SJSA1 (cell line): ENCODE data around the gene NUMBL. TPM values are rescaled to one million over a fixed set of nuclear protein-coding genes. Genes with fewer than 3 reads are reported as not detected.
"Not testable (repeated sequence)": the region's sequence is repeated elsewhere in the genome, so short reads cannot be mapped to it uniquely, and the experiment has no call there.

Experiments
- DNase-seq, 2 experiments: peaks; one replicate each; pipeline ENCODE4 v3.0.0-alpha.2; 2015 to 2020; ENCODE audit warnings: low spot score in 2 of 2, low read depth in 1 of 2
- H3K27ac ChIP-seq: fragments of 250-450 bp; sonication (Bioruptor Pico); 2 replicates; pipeline ENCODE4 v1.5.1; 2020; ENCODE audit warnings: mild to moderate bottlenecking, moderate library complexity
- H3K27me3 ChIP-seq: fragments of 250-450 bp; sonication (Bioruptor Pico); replicated peaks from 2 replicates; pipeline ENCODE4 v1.5.1; 2020; ENCODE audit warnings: mild to moderate bottlenecking, moderate library complexity
- H3K36me3 ChIP-seq: fragments of 250-450 bp; sonication (Bioruptor Pico); 2 replicates; pipeline ENCODE4 v1.5.1; 2020; ENCODE audit warnings: mild to moderate bottlenecking
- H3K4me1 ChIP-seq: fragments of 250-450 bp; sonication (Bioruptor Pico); replicated peaks from 2 replicates; pipeline ENCODE4 v1.6.1; 2021; ENCODE audit warnings: mild to moderate bottlenecking
- H3K4me3 ChIP-seq: fragments of 250-450 bp; sonication (Bioruptor Pico); 2 replicates; pipeline ENCODE4 v1.5.1; 2020; ENCODE audit warnings: mild to moderate bottlenecking
- H3K9me3 ChIP-seq: fragments of 250-450 bp; sonication (Bioruptor Pico); replicated peaks from 2 replicates; pipeline ENCODE4 v1.5.1; 2020; ENCODE audit warnings: mild to moderate bottlenecking
- total RNA-seq: library from RNA; depleted of rRNA; stranded (reverse); fragments of >200 nt; shearing (Covaris generic); gene quantifications from 2 replicates; pipeline ENCODE4 v1.2.3, GENCODE V29; 2014

NUMBL gene
- total RNA-seq, 1 experiment from 2014 or later: 14.7 TPM

- DNase-seq: no peak
- Histone ChIP-seq H3K4me3 (no peak overlapping the region), H3K27ac (no peak overlapping the region), H3K27me3 (no peaks in the 10 kb centered on the region), H3K9me3 (no peaks in the 10 kb centered on the region), H3K36me3 (peaks cover 9% of the 10 kb centered on the region), H3K4me1 (peaks cover 17% of the 10 kb centered on the region)
Measured at GRCh38 chr19:40632311-40633036, 58.0 kb downstream of the NUMBL start.

- H3K36me3 ChIP-seq: peaks cover 18% of the 10 kb centered on the region
- no peak for DNase-seq
Measured at GRCh38 chr19:40630571-40631160, 59.8 kb downstream of the NUMBL start.

GRCh38 chr19:40629346-40629745, 61.1 kb downstream of the NUMBL start:
- peaks cover 22% of the 10 kb centered on the region for H3K36me3 ChIP-seq
- no peaks in the 10 kb centered on the region for H3K27me3 ChIP-seq
- H3K9me3 ChIP-seq: no peaks in the 10 kb centered on the region
- H3K4me1 ChIP-seq: peaks cover 22% of the 10 kb centered on the region
- H3K27ac ChIP-seq: no peak overlapping the region
- no peak overlapping the region for H3K4me3 ChIP-seq
- no peak for DNase-seq

More at GRCh38 chr19:40630571-40631160, 59.8 kb downstream of the NUMBL start:
- Histone ChIP-seq H3K4me3 (no peak overlapping the region), H3K27me3 (no peaks in the 10 kb centered on the region), H3K27ac (no peak overlapping the region), H3K9me3 (no peaks in the 10 kb centered on the region), H3K4me1 (peaks cover 19% of the 10 kb centered on the region)

GRCh38 chr19:40627486-40628279, 62.8 kb downstream of the NUMBL start:
- Histone ChIP-seq H3K4me1 (peaks cover 6% of the 10 kb centered on the region), H3K9me3 (no peaks in the 10 kb centered on the region), H3K27me3 (no peaks in the 10 kb centered on the region), H3K36me3 (peaks cover 27% of the 10 kb centered on the region), H3K27ac (no peak overlapping the region), H3K4me3 (no peak overlapping the region)
- DNase-seq: no peak

- peaks cover 6% of the 10 kb centered on the region for H3K4me1 ChIP-seq
- H3K4me3 ChIP-seq: no peak overlapping the region
- no peak overlapping the region for H3K27ac ChIP-seq
- no peaks in the 10 kb centered on the region for H3K9me3 ChIP-seq
- no peak for DNase-seq
- H3K27me3 ChIP-seq: no peaks in the 10 kb centered on the region
- H3K36me3 ChIP-seq: peaks cover 33% of the 10 kb centered on the region
Measured at GRCh38 chr19:40626918-40627317, 63.5 kb downstream of the NUMBL start.

GRCh38 chr19:40625406-40626120, 64.9 kb downstream of the NUMBL start:
- no peak overlapping the region for H3K27ac ChIP-seq
- no peaks in the 10 kb centered on the region for H3K27me3 ChIP-seq
- no peaks in the 10 kb centered on the region for H3K9me3 ChIP-seq
- no peak overlapping the region for H3K4me3 ChIP-seq
- H3K36me3 ChIP-seq: peaks cover 45% of the 10 kb centered on the region
- peaks cover 6% of the 10 kb centered on the region for H3K4me1 ChIP-seq
- no peak for DNase-seq

GRCh38 chr19:40624369-40625153, 65.9 kb downstream of the NUMBL start:
- not testable (repeated sequence) for H3K27ac ChIP-seq, H3K4me3 ChIP-seq, H3K9me3 ChIP-seq, H3K27me3 ChIP-seq, H3K4me1 ChIP-seq, DNase-seq
- H3K36me3 ChIP-seq: peaks cover 48% of the 10 kb centered on the region

GRCh38 chr19:40623403-40624251, 66.8 kb downstream of the NUMBL start:
- DNase-seq: no peak
- Histone ChIP-seq H3K9me3 (no peaks in the 10 kb centered on the region), H3K36me3 (peaks cover 52% of the 10 kb centered on the region), H3K4me1 (peaks cover 6% of the 10 kb centered on the region), H3K4me3 (no peak overlapping the region), H3K27ac (no peak overlapping the region), H3K27me3 (no peaks in the 10 kb centered on the region)

- peaks cover 6% of the 10 kb centered on the region for H3K4me1 ChIP-seq
- H3K36me3 ChIP-seq: peaks cover 50% of the 10 kb centered on the region
- no peaks in the 10 kb centered on the region for H3K9me3 ChIP-seq
- H3K27ac ChIP-seq: no peak overlapping the region
- H3K27me3 ChIP-seq: no peaks in the 10 kb centered on the region
- DNase-seq: no peak
- H3K4me3 ChIP-seq: no peak overlapping the region
Measured at GRCh38 chr19:40622773-40623075, 67.7 kb downstream of the NUMBL start.

- H3K36me3 ChIP-seq: peaks cover 46% of the 10 kb centered on the region
Measured at GRCh38 chr19:40621966-40622772, 68.3 kb downstream of the NUMBL start.

GRCh38 chr19:40621283-40621682, 69.2 kb downstream of the NUMBL start:
- Histone ChIP-seq H3K4me3 (no peak overlapping the region), H3K27ac (no peak overlapping the region), H3K9me3 (no peaks in the 10 kb centered on the region), H3K27me3 (no peaks in the 10 kb centered on the region), H3K36me3 (peaks cover 45% of the 10 kb centered on the region), H3K4me1 (peaks cover 6% of the 10 kb centered on the region)
- no peak for DNase-seq

More at GRCh38 chr19:40621966-40622772, 68.3 kb downstream of the NUMBL start:
- H3K4me3 ChIP-seq: no peak overlapping the region
- H3K27ac ChIP-seq: no peak overlapping the region
- DNase-seq: no peak
- no peaks in the 10 kb centered on the region for H3K27me3 ChIP-seq
- H3K4me1 ChIP-seq: peaks cover 6% of the 10 kb centered on the region
- H3K9me3 ChIP-seq: no peaks in the 10 kb centered on the region

- H3K27me3 ChIP-seq: no peaks in the 10 kb centered on the region
- no peak for DNase-seq
- H3K27ac ChIP-seq: no peak overlapping the region
- no peaks in the 10 kb centered on the region for H3K9me3 ChIP-seq
- H3K4me3 ChIP-seq: no peak overlapping the region
- H3K4me1 ChIP-seq: peaks cover 7% of the 10 kb centered on the region
- H3K36me3 ChIP-seq: peaks cover 35% of the 10 kb centered on the region
Measured at GRCh38 chr19:40620161-40620485, 70.3 kb downstream of the NUMBL start.
